ENCODE results near the gene PDXP. TPM values are rescaled to one million over a fixed set of nuclear protein-coding genes. Genes with fewer than 3 reads are reported as not detected.
"Not testable (repeated sequence)": the region's sequence is repeated elsewhere in the genome, so short reads cannot be mapped to it uniquely, and the experiment has no call there.

The PDXP gene
- total and polyA plus RNA-seq, 5 donors, result 18.6 to 21.7 (median 21.0) TPM

GRCh38 chr22:37686002-37686982 is 27.8 kb downstream of the PDXP start, which contains the start of gene NOL12:
NOL12 (plus strand) TSS chr22:37686343; CDS start chr22:37686393, 50 bp downstream.
- H3K27me3 ChIP-seq (ENCODE audit: control insufficient read depth, insufficient read depth), result no peaks in the 10 kb centered on the region
- intact Hi-C loops (cut with DNase I), result loop anchor here in 1 of 4 donors (10.0 kb wide), 1 partner anchor 61 kb away; no protein-coding TSS in a partner anchor

GRCh38 chr22:37690407-37690806 is 31.9 kb downstream of the PDXP start:
- H3K9me3 ChIP-seq (ENCODE audit: control insufficient read depth, low read length), result no peaks in the 10 kb centered on the region
- intact Hi-C loops (cut with DNase I), result no loop called here
- DNase-seq, result no peak
- no peak overlapping the region for H3K4me3 ChIP-seq (ENCODE audit: low read length)
- H3K27ac ChIP-seq (ENCODE audit: low read length), result no peak overlapping the region
- ATAC-seq, result no peak
- H3K4me1 ChIP-seq (ENCODE audit: control insufficient read depth, insufficient read depth, low read length), result peaks cover 2% of the 10 kb centered on the region
- no peaks in the 10 kb centered on the region for H3K27me3 ChIP-seq (ENCODE audit: control insufficient read depth, insufficient read depth)
- WGBS, result 87% methylated on average over 7 of the region's 7 CpGs

More at GRCh38 chr22:37686002-37686982, 27.8 kb downstream of the PDXP start, which contains the start of gene NOL12:
- WGBS, result 2% methylated on average over 62 of the region's 62 CpGs
- peak within 1 kb of the TSS; percentile 98 for H3K27ac ChIP-seq (ENCODE audit: low read length)
- ATAC-seq (peak; percentile 91), DNase-seq (peak; percentile 84 to 91 (median 90))
- no peaks in the 10 kb centered on the region for H3K9me3 ChIP-seq (ENCODE audit: control insufficient read depth, low read length)
- H3K4me1 ChIP-seq (ENCODE audit: control insufficient read depth, insufficient read depth, low read length), result peaks cover 2% of the 10 kb centered on the region
- H3K4me3 ChIP-seq (ENCODE audit: low read length), result peak within 1 kb of the TSS; percentile 97

- ATAC-seq, result no peak
- no peak overlapping the region for H3K27ac ChIP-seq (ENCODE audit: low read length)
- WGBS, result 93% methylated on average over 18 of the region's 18 CpGs
- no peak overlapping the region for H3K4me3 ChIP-seq (ENCODE audit: low read length)
- H3K9me3 ChIP-seq (ENCODE audit: control insufficient read depth, low read length), result no peaks in the 10 kb centered on the region
- peaks cover 2% of the 10 kb centered on the region for H3K4me1 ChIP-seq (ENCODE audit: control insufficient read depth, insufficient read depth, low read length)
- DNase-seq, result no peak
- no peaks in the 10 kb centered on the region for H3K27me3 ChIP-seq (ENCODE audit: control insufficient read depth, insufficient read depth)
- intact Hi-C loops (cut with DNase I), result no loop called here
These were observed 32.5 kb downstream of the PDXP start for GRCh38 chr22:37690901-37691504.

GRCh38 chr22:37692627-37693285 is 34.2 kb downstream of the PDXP start:
- intact Hi-C loops (cut with DNase I), result no loop called here
- DNase-seq (no peak), ATAC-seq (no peak)
- Histone ChIP-seq H3K4me1 (ENCODE audit: control insufficient read depth, insufficient read depth, low read length) (no peaks in the 10 kb centered on the region), H3K27me3 (ENCODE audit: control insufficient read depth, insufficient read depth) (no peaks in the 10 kb centered on the region), H3K27ac (ENCODE audit: low read length) (no peak overlapping the region), H3K4me3 (ENCODE audit: low read length) (no peak overlapping the region), H3K9me3 (ENCODE audit: control insufficient read depth, low read length) (no peaks in the 10 kb centered on the region)
- 90% methylated on average over 15 of the region's 15 CpGs for WGBS

GRCh38 chr22:37694131-37694530 is 35.6 kb downstream of the PDXP start:
- H3K27ac ChIP-seq (ENCODE audit: low read length); H3K4me3 ChIP-seq (ENCODE audit: low read length); intact Hi-C loops (cut with DNase I); H3K27me3 ChIP-seq (ENCODE audit: control insufficient read depth, insufficient read depth); DNase-seq; ATAC-seq; H3K4me1 ChIP-seq (ENCODE audit: control insufficient read depth, insufficient read depth, low read length); H3K9me3 ChIP-seq (ENCODE audit: control insufficient read depth, low read length): not testable (repeated sequence)
- WGBS, result 94% methylated on average over 7 of the region's 7 CpGs

- 26% methylated on average over 13 of the region's 13 CpGs for WGBS
- H3K9me3 ChIP-seq (ENCODE audit: control insufficient read depth, low read length); intact Hi-C loops (cut with DNase I); DNase-seq; H3K27ac ChIP-seq (ENCODE audit: low read length); H3K4me1 ChIP-seq (ENCODE audit: control insufficient read depth, insufficient read depth, low read length); ATAC-seq; H3K4me3 ChIP-seq (ENCODE audit: low read length); H3K27me3 ChIP-seq (ENCODE audit: control insufficient read depth, insufficient read depth): not testable (repeated sequence)
These were observed 37.7 kb downstream of the PDXP start for GRCh38 chr22:37696260-37696656.

- H3K27ac ChIP-seq (ENCODE audit: low read length), result no peak within 1 kb of the TSS
- intact Hi-C loops (cut with DNase I), result no loop called here
These were observed 38.4 kb downstream of the PDXP start, which contains the start of gene TRIOBP for GRCh38 chr22:37696657-37697537. TRIOBP (plus strand) TSS chr22:37697048; CDS start chr22:37701366, 4,318 bp downstream.

GRCh38 chr22:37697538-37697835 is 39.0 kb downstream of the PDXP start:
- DNase-seq (no peak), ATAC-seq (no peak)
- intact Hi-C loops (cut with DNase I), result no loop called here
- 54% methylated on average over 3 of the region's 3 CpGs for WGBS
- Histone ChIP-seq H3K27ac (ENCODE audit: low read length) (no peak overlapping the region), H3K27me3 (ENCODE audit: control insufficient read depth, insufficient read depth) (no peaks in the 10 kb centered on the region), H3K4me1 (ENCODE audit: control insufficient read depth, insufficient read depth, low read length) (no peaks in the 10 kb centered on the region), H3K9me3 (ENCODE audit: control insufficient read depth, low read length) (no peaks in the 10 kb centered on the region), H3K4me3 (ENCODE audit: low read length) (no peak overlapping the region)

More at GRCh38 chr22:37696657-37697537, 38.4 kb downstream of the PDXP start, which contains the start of gene TRIOBP:
- 12% methylated on average over 39 of the region's 39 CpGs for WGBS
- Histone ChIP-seq H3K4me1 (ENCODE audit: control insufficient read depth, insufficient read depth, low read length) (no peaks in the 10 kb centered on the region), H3K9me3 (ENCODE audit: control insufficient read depth, low read length) (no peaks in the 10 kb centered on the region), H3K4me3 (ENCODE audit: low read length) (no peak within 1 kb of the TSS), H3K27me3 (ENCODE audit: control insufficient read depth, insufficient read depth) (no peaks in the 10 kb centered on the region)
- peak; percentile 99 for ATAC-seq
- DNase-seq, result peak; percentile 97 to 98 (median 98)

GRCh38 chr22:37701141-37701786 is 42.7 kb downstream of the PDXP start:
- DNase-seq (no peak), ATAC-seq (no peak)
- H3K4me3 ChIP-seq (ENCODE audit: low read length), result no peak overlapping the region
- H3K27ac ChIP-seq (ENCODE audit: low read length), result no peak overlapping the region
- 61% methylated on average over 8 of the region's 8 CpGs for WGBS
- H3K9me3 ChIP-seq (ENCODE audit: control insufficient read depth, low read length), result no peaks in the 10 kb centered on the region
- no peaks in the 10 kb centered on the region for H3K4me1 ChIP-seq (ENCODE audit: control insufficient read depth, insufficient read depth, low read length)
- intact Hi-C loops (cut with DNase I), result loop anchor here in 1 of 4 donors (5.0 kb wide), 1 partner anchor 41 kb away; no protein-coding TSS in a partner anchor
- no peaks in the 10 kb centered on the region for H3K27me3 ChIP-seq (ENCODE audit: control insufficient read depth, insufficient read depth)
